K562 (cell line): Measurements from ENCODE around the gene MALRD1. TPM values are rescaled to one million over a fixed set of nuclear protein-coding genes. Genes with fewer than 3 reads are reported as not detected.

Experiments used
- ATAC-seq: fragments of 200-7000 bp; cut with Tn5 transposase; 3 replicates; pipeline ENCODE4 v1.9.1; 2020; ENCODE audit warnings: moderate library complexity
- BruUV-seq: library from RNA; stranded (reverse); fragments of 400-500 nt; replicated peaks from 2 replicates; lab custom pipeline; 2021; lab: Mats Ljungman, UMichigan
- CTCF ChIA-PET: fragments of 300-600 bp; formaldehyde crosslinking; extraction: SDS; loops from one replicate; lab custom pipeline; 2021; ENCODE audit warnings: low intra/inter-chr PET ratio; lab: Yijun Ruan, JAX
- POLR2A ChIA-PET: fragments of 300-600, 350-650 bp; sonication (Branson Sonifier 250); formaldehyde crosslinking; extraction: SDS; loops from one replicate; lab custom pipeline; 2021; ENCODE audit warnings: antibody characterized with exemption, inconsistent platforms; lab: Yijun Ruan, JAX
- DNase-seq, 4 experiments: peaks; one replicate each; pipeline versions ENCODE4 v3.0.0 to v3.0.0-alpha.2; 2011 to 2018; ENCODE audit warnings: low spot score in 3 of 4, mixed read lengths in 3 of 4; ENCODE audit errors: extremely low read depth in 1 of 4
- FAIRE-seq: peaks from 2 replicates; lab custom pipeline; 2011; peaks lifted over from hg19 to GRCh38; lab: Jason Lieb, UNC
- H2AFZ ChIP-seq: 2 replicates; pipeline ENCODE4 v1.6.0; 2011; ENCODE audit warnings: low read depth, low read length, control low read depth, inconsistent platforms
- H3K27ac ChIP-seq: fragments of 200-600 bp; 3 replicates; pipeline ENCODE4 v1.8.0; 2011; ENCODE audit warnings: low read depth, mild to moderate bottlenecking, control low read depth, inconsistent platforms, low read length, moderate library complexity, mixed read lengths; ENCODE audit errors: extremely low read depth
- H3K27me3 ChIP-seq, 2 experiments: fragments of 300-600 bp in 1 of 2; 2 replicates in 1 of 2; 3 replicates in 1 of 2; pipeline versions ENCODE4 v1.6.0 to v1.8.0; 2011; ENCODE audit warnings: inconsistent platforms in 2 of 2, low read length in 2 of 2, mild to moderate bottlenecking in 1 of 2, mixed read lengths in 1 of 2, moderate library complexity in 1 of 2; ENCODE audit not compliant: control insufficient read depth in 2 of 2, insufficient read depth in 2 of 2
- H3K36me3 ChIP-seq: fragments of 300-600 bp; 3 replicates; pipeline ENCODE4 v1.8.0; 2011; ENCODE audit warnings: mild to moderate bottlenecking, low read length, inconsistent platforms; ENCODE audit not compliant: control insufficient read depth, insufficient read depth
- H3K4me1 ChIP-seq, 2 experiments: fragments of 200-600 bp in 1 of 2; replicated peaks in 1 of 2; 2 replicates in 1 of 2; 3 replicates in 1 of 2; pipeline versions ENCODE4 v1.5.1 to v1.8.0; 2011; ENCODE audit warnings: inconsistent platforms in 2 of 2, low read length in 2 of 2, mild to moderate bottlenecking in 1 of 2, mixed read lengths in 1 of 2, moderate library complexity in 1 of 2; ENCODE audit not compliant: control insufficient read depth in 2 of 2, insufficient read depth in 2 of 2
- H3K4me2 ChIP-seq: 2 replicates; pipeline ENCODE4 v1.6.1; 2011; ENCODE audit warnings: low read length, control low read depth, inconsistent platforms, mixed read lengths; ENCODE audit not compliant: insufficient read depth
- H3K4me3 ChIP-seq: fragments of 200-600 bp; sonication (generic), shearing (Covaris generic); 2 replicates; pipeline ENCODE4 v1.5.1; 2016; ENCODE audit warnings: control low read depth, inconsistent platforms
- H3K79me2 ChIP-seq: fragments of 200-600 bp; 3 replicates; pipeline ENCODE4 v1.8.0; 2011; ENCODE audit warnings: low read length, inconsistent platforms; ENCODE audit not compliant: control insufficient read depth, insufficient read depth
- H3K9ac ChIP-seq, 2 experiments: 2 replicates each; pipeline versions ENCODE4 v1.6.0 to v1.6.1; 2011; ENCODE audit warnings: low read depth in 2 of 2, low read length in 2 of 2, control low read depth in 1 of 2, inconsistent platforms in 1 of 2, mild to moderate bottlenecking in 1 of 2, mixed read lengths in 1 of 2; ENCODE audit not compliant: insufficient read depth in 1 of 2
- H3K9me1 ChIP-seq: one replicate; pipeline ENCODE4 v1.6.0; 2011; ENCODE audit warnings: inconsistent platforms, mild to moderate bottlenecking, low read length, moderate library complexity; ENCODE audit not compliant: control insufficient read depth, insufficient read depth
- H3K9me3 ChIP-seq: replicated peaks from 2 replicates; pipeline ENCODE4 v1.5.1; 2011; ENCODE audit warnings: low read depth, low read length, inconsistent platforms; ENCODE audit not compliant: control insufficient read depth, insufficient read depth
- H4K20me1 ChIP-seq: replicated peaks from 2 replicates; pipeline ENCODE4 v1.6.1; 2011; ENCODE audit warnings: low read length, inconsistent platforms, mixed read lengths; ENCODE audit not compliant: control insufficient read depth, insufficient read depth
- BRF1 ChIP-seq: IDR thresholded peaks from 3 replicates; pipeline ENCODE4 v1.6.1; 2011; ENCODE audit warnings: borderline replicate concordance, mild to moderate bottlenecking; ENCODE audit not compliant: insufficient read length; ENCODE audit errors: extremely low read depth
- JUN ChIP-seq, 2 experiments: sonication (generic) in 1 of 2; formaldehyde crosslinking in 1 of 2; IDR thresholded peaks; 2 replicates each; pipeline versions ENCODE4 v1.6.1 to v1.8.0; 2012 to 2022; ENCODE audit warnings: borderline replicate concordance in 2 of 2, mild to moderate bottlenecking in 2 of 2, improper control_type of control experiment in 1 of 2, low read depth in 1 of 2, low read length in 1 of 2, missing genetic modification reagents in 1 of 2
- NBN ChIP-seq: fragments of 450-650 bp; IDR thresholded peaks from 2 replicates; pipeline ENCODE4 v1.6.1; 2016; ENCODE audit warnings: low read depth, mild to moderate bottlenecking
- NCOR1 ChIP-seq: fragments of 450-650 bp; IDR thresholded peaks from 2 replicates; pipeline ENCODE4 v1.6.1; 2016; ENCODE audit warnings: mild to moderate bottlenecking, moderate library complexity
- NFE2 ChIP-seq: IDR thresholded peaks from 2 replicates; pipeline ENCODE4 v1.6.1; 2014; ENCODE audit warnings: antibody characterized with exemption, low read depth
- POLR3G ChIP-seq: IDR thresholded peaks from 2 replicates; pipeline ENCODE4 v1.6.1; 2011; ENCODE audit not compliant: insufficient read length, insufficient replicate concordance; ENCODE audit errors: extremely low read depth
- SAFB ChIP-seq: fragments of 200-400 bp; formaldehyde crosslinking; IDR thresholded peaks from 2 replicates; pipeline ENCODE4 v1.6.1; 2017; ENCODE audit warnings: low read depth, low read length, borderline replicate concordance
- SMAD3 ChIP-seq: fragments of 450-650 bp; formaldehyde crosslinking; conservative IDR thresholded peaks from 2 replicates; pipeline ENCODE4 v1.4.0; 2020; ENCODE audit warnings: mild to moderate bottlenecking
- TCF3 ChIP-seq: sonication (generic); formaldehyde crosslinking; IDR thresholded peaks from 2 replicates; pipeline ENCODE4 v1.4.0; 2020; ENCODE audit warnings: mild to moderate bottlenecking, missing genetic modification reagents
- WGBS: fragments of 100-300 bp; shearing (Covaris generic); methylation state at CpG from one replicate; pipeline ENCODE4 v1.1.6; 2016; ENCODE audit warnings: low coverage, mixed read lengths; ENCODE audit not compliant: insufficient coverage; ENCODE audit errors: missing lambda C conversion rate; 5-methylcytosine and 5-hydroxymethylcytosine counted together
- in situ Hi-C: fragments of 300-500 bp; cut with MboI; formaldehyde crosslinking; loops from 4 replicates; pipeline ENCODE4 v1.15.0; 2018; ENCODE audit warnings: inconsistent platforms, mixed read lengths
- intact Hi-C: fragments of 100-400 bp; cut with micrococcal nuclease; formaldehyde crosslinking; loops from 2 replicates; pipeline ENCODE4 v1.14.2; 2022
- polyA plus RNA-seq, 8 experiments: library from polyadenylated mRNA; depleted of rRNA in 4 of 8; stranded (reverse) in 5 of 8; unstranded in 3 of 8; fragments of >200 nt; fragmentation: Nextera tagmentation in 2 of 8; fragmentation: Illumina TruSeq in 1 of 8; extraction: Ambion mirVana in 2 of 8; extraction: Trizol in 1 of 8; gene quantifications; 2 replicates each; pipeline versions ENCODE4 v1.2.1 to v1.2.3, GENCODE V29; 2011 to 2014; ENCODE audit warnings: inconsistent platforms in 1 of 8, missing spikeins in 1 of 8
- total RNA-seq, 7 experiments: library from RNA; depleted of rRNA in 6 of 7; stranded (reverse); fragments of >200 nt in 6 of 7; fragmentation: Illumina TruSeq in 2 of 7; extraction: Trizol in 2 of 7; gene quantifications; 2 replicates each; pipeline versions ENCODE4 v1.2.1 to v1.2.3, GENCODE V29; 2011 to 2021; ENCODE audit warnings: low replicate concordance in 1 of 7

Gene MALRD1
- total and polyA plus RNA-seq, 9 of the 15 experiments (the other 6 are each of a cell fraction or from before 2014, with no cell fraction given) = not detected

- TF ChIP-seq NFE2 (no peak), TCF3 (CRISPR knock-in tag) (no peak), SMAD3 (CRISPR knock-in tag) (no peak), NCOR1 (no peak), BRF1 (no peak), SAFB (no peak), JUN (IDR thresholded peaks at IDR 0.05; ENCODE audit: borderline replicate concordance, low read depth, low read length) (no peak), JUN (CRISPR knock-in tag; IDR thresholded peaks at IDR 0.05; ENCODE audit: borderline replicate concordance) (no peak), NBN (no peak)
Measured at GRCh38 chr10:19772972-19773371, 724.4 kb downstream of the MALRD1 start (continued).

- Histone ChIP-seq H2AFZ (no peak overlapping the region), H4K20me1 (no peaks in the 10 kb centered on the region), H3K9ac (no peak overlapping the region), H3K4me3 (no peak overlapping the region), H3K27me3 (no peaks in the 10 kb centered on the region), H3K27ac (no peak overlapping the region), H3K79me2 (no peaks in the 10 kb centered on the region), H3K4me2 (no peak overlapping the region), H3K36me3 (no peaks in the 10 kb centered on the region), H3K4me1 (no peaks in the 10 kb centered on the region; a peak in 1 of 5 replicates), H3K9me3 (no peaks in the 10 kb centered on the region), H3K9me1 (no peaks in the 10 kb centered on the region)
- TF ChIP-seq POLR3G (no peak), NFE2 (peak; percentile 37; the same call in 1 of the 2 replicates), NCOR1 (no peak)
- ChIA-PET CTCF (no interaction called here), POLR2A (no interaction called here)
- ATAC-seq = no peak
- 6% methylated on average over 2 of the region's 2 CpGs for WGBS
- FAIRE-seq = no peak
- intact Hi-C loops = no loop called here
- no TSS peak for BruUV-seq
- in situ Hi-C loops = no loop called here
- peak in 1 of 4 experiments; percentile 7 for DNase-seq
Measured at GRCh38 chr10:19775296-19775695, 726.7 kb downstream of the MALRD1 start.
